GM12875 (cell line): Measurements from ENCODE around the gene TSPAN16.

Source experiments
- H3K4me3 ChIP-seq: one replicate; pipeline ENCODE4 v1.5.1; 2011; ENCODE audit warnings: low read depth, low read length, control low read depth
- TF ChIP-seq, protein P1 (sequence below): IDR thresholded peaks from 2 replicates; pipeline ENCODE4 v1.5.1; 2011; ENCODE audit warnings: low read depth, mild to moderate bottlenecking, control low read depth, inconsistent platforms, low read length, moderate library complexity, borderline replicate concordance; ENCODE audit not compliant: insufficient read depth

TSPAN16 gene

DNA sequence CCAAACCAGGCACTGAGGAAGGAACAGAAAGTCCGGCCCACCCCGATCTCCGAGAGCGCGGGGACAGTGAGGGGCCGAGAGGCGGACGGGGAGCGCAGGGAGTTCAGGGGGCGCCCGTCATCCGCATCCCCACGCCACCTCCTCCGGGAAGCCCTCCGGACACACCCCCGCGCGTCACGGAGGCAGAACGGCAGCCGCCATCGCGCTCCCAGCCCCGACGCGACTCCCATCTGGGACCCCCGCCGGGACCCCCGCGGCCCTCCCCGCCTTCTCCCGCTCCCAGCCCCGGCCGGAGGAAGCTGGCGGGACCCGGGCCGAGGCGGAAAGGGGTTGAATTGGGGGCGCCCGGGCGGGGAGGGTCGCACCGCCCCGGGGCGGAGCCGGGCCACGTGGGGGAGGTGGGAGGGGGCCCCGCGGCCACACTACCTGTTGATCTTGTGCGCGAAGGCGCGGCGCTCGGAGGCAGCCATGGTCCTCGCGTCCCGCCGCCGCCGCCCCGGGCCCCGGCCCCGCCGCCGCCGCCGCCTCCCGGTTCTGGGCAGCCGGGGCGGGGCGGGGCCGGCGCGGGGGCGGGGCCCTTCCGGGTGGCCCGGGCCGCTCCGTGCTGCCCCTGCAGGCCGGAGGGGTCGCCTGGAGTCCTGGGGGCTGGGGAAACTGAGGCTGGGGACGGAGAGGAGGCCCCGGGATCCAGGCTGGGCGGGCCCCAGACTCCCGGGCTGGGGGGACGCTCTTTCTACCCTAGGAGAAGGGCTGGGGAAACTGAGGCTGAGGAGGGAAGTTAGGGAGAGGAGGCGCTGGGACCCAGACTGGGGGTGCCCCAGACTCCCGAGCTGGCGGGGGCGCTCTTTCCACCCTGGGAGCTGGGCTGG lies 33.8 kb upstream of the TSPAN16 start, which contains the start of gene DOCK6:
Gene DOCK6, minus strand, starts transcription at position 554 of the 869 bp plus-strand sequence. Its CDS starts 84 bp downstream, at position 470.
- H3K4me3 ChIP-seq: peak within 1 kb of the TSS; percentile 59
- TF ChIP-seq, protein P1, sequence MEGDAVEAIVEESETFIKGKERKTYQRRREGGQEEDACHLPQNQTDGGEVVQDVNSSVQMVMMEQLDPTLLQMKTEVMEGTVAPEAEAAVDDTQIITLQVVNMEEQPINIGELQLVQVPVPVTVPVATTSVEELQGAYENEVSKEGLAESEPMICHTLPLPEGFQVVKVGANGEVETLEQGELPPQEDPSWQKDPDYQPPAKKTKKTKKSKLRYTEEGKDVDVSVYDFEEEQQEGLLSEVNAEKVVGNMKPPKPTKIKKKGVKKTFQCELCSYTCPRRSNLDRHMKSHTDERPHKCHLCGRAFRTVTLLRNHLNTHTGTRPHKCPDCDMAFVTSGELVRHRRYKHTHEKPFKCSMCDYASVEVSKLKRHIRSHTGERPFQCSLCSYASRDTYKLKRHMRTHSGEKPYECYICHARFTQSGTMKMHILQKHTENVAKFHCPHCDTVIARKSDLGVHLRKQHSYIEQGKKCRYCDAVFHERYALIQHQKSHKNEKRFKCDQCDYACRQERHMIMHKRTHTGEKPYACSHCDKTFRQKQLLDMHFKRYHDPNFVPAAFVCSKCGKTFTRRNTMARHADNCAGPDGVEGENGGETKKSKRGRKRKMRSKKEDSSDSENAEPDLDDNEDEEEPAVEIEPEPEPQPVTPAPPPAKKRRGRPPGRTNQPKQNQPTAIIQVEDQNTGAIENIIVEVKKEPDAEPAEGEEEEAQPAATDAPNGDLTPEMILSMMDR: peak; percentile 59

DNA sequence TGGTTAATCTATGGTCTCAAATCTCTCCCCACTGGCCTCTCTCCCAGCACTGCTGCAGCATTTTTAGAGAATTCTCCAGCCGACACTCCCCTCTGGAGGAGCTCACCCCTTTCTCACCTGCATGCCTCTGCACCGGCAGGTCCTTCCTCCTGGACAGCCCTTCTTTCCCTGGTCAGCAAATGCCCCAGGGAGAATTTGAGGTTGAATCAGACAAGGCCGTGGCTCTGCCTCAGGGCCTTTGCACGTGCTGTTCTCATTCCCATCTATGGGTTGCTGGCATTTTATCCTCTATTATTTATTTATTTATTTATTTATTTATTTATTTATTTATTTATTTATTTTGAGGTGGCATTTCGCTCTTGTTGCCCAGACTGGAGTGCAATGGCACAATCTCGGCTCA lies 32.2 kb upstream of the TSPAN16 start:
- TF ChIP-seq, protein P1: no peak
- no peak overlapping the region for H3K4me3 ChIP-seq

- TF ChIP-seq, protein P1: no peak
- H3K4me3 ChIP-seq: no peak overlapping the region
Measured at GRCh38 chr19:11264452-11265176, 31.3 kb upstream of the TSPAN16 start.

DNA sequence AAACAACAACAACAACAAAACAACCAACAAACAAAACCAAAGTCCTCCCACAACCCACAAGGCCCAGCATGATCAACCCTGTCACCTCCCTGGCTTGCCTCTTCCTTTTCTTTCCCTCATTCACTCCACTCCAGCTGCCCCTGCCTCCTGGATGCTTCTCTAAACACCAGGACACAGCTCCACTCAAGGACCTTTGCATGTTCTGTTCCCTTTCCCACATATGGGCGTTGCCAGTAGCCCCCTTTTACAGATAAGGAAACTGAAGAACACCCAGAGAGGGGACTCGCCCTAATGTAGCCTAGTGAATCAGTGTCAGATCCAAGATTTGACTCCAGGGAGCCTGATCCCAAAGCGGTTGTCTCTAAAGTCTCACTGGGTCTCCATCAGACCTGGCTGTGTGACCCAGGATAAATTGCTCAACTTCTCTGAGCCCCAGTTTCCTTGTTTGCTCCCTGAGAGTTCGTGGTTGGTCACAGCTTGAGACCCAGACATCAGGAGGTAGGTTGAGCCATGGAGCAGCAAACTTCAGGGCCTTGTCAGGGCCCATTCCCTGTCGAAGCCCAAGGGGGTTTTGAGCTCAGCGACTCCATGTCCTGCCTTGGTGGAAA lies 30.7 kb upstream of the TSPAN16 start:
- TF ChIP-seq, protein P1: no peak
- H3K4me3 ChIP-seq: no peak overlapping the region

DNA sequence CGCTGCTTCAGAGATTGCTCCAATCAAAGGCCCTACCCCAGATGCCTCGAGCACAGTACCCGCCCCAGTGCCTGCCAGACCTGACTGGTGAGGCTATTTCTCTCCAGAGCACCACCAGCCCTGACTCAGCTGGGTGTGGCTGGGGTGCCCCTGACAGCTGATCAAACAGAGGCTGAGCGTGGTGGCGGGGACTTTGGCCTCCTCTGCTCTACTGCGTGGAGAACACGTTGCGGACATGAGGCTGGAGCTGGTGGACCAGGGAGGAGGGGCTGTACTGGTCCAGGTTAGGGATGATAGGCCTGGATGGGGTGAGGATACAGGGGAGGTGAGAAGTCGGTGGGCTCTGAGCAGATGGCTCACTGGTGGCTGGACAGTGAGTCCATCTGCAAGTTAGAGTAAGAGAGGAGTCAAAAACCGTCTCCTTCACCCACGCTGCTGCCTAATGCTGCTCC lies 30.1 kb upstream of the TSPAN16 start:
- no peak overlapping the region for H3K4me3 ChIP-seq
- TF ChIP-seq, protein P1: no peak

- TF ChIP-seq, protein P1: no peak
- H3K4me3 ChIP-seq: no peak overlapping the region
Measured at GRCh38 chr19:11267316-11268085, 28.5 kb upstream of the TSPAN16 start.
